ENCODE data around the gene SPAAR. TPM values are rescaled to one million over a fixed set of nuclear protein-coding genes. Genes with fewer than 3 reads are reported as not detected.
A peak's percentile ranks its signal among the peaks of the same experiment; 100 is the strongest.
"Not testable (repeated sequence)": the region's sequence is repeated elsewhere in the genome, so short reads cannot be mapped to it uniquely, and the experiment has no call there.

The SPAAR gene
- total RNA-seq, 2 experiments from 2014 or later: not detected

GRCh38 chr9:35906923-35907699 is 2.2 kb upstream of the SPAAR start:
- no peaks in the 10 kb centered on the region for H3K9me3 Mint-ChIP-seq
- H3K4me1 Mint-ChIP-seq: peaks cover 45% of the 10 kb centered on the region
- no peak for DNase-seq
- POLR2A ChIA-PET: no interaction called here
- peaks cover 2% of the 10 kb centered on the region for H3K27me3 Mint-ChIP-seq
- H3K36me3 Mint-ChIP-seq (ENCODE audit: low read depth): no peaks in the 10 kb centered on the region
- CTCF ChIA-PET: no interaction called here
- H3K27ac Mint-ChIP-seq: no peak overlapping the region
- no peak overlapping the region for H3K4me3 Mint-ChIP-seq

- Mint-ChIP-seq H3K9me3 (no peaks in the 10 kb centered on the region), H3K27ac (no peak overlapping the region), H3K36me3 (ENCODE audit: low read depth) (no peaks in the 10 kb centered on the region), H3K27me3 (peaks cover under 1% of the 10 kb centered on the region), H3K4me3 (no peak overlapping the region), H3K4me1 (peaks cover 45% of the 10 kb centered on the region)
- CTCF ChIA-PET: no interaction called here
- POLR2A ChIA-PET: no interaction called here
- no peak for DNase-seq
Observed at GRCh38 chr9:35907711-35908503, 1.4 kb upstream of the SPAAR start.

GRCh38 chr9:35908504-35909125 is 675 bp upstream of the SPAAR start:
- H3K27ac Mint-ChIP-seq: no peak overlapping the region
- CTCF ChIA-PET: no interaction called here

GRCh38 chr9:35909687-35910612 is 660 bp downstream of the SPAAR start:
- ChIA-PET CTCF (interaction anchor here (0.9 to 1.6 kb wide), 3 partner anchors 24 to 114 kb away, joined by 3 to 4 read pairs (median 3); partner anchors contain the start of gene SPAG8), POLR2A (interaction anchor here (0.8 kb wide), 1 partner anchor 235 kb away, joined by 3 read pairs; no protein-coding TSS in a partner anchor)
- no peak overlapping the region for H3K27ac Mint-ChIP-seq
- no peaks in the 10 kb centered on the region for H3K36me3 Mint-ChIP-seq (ENCODE audit: low read depth)
- H3K4me3 Mint-ChIP-seq: no peak overlapping the region
- peaks cover 43% of the 10 kb centered on the region for H3K4me1 Mint-ChIP-seq
- no peak for DNase-seq
- H3K9me3 Mint-ChIP-seq: no peaks in the 10 kb centered on the region
- H3K27me3 Mint-ChIP-seq: no peaks in the 10 kb centered on the region

More at GRCh38 chr9:35908504-35909125, 675 bp upstream of the SPAAR start:
- DNase-seq: no peak
- Mint-ChIP-seq H3K9me3 (no peaks in the 10 kb centered on the region), H3K4me3 (no peak overlapping the region), H3K4me1 (peaks cover 43% of the 10 kb centered on the region), H3K27me3 (no peaks in the 10 kb centered on the region), H3K36me3 (ENCODE audit: low read depth) (no peaks in the 10 kb centered on the region)
- POLR2A ChIA-PET: no interaction called here

- POLR2A ChIA-PET: interaction anchor here (0.8 to 1.0 kb wide), 2 partner anchors 120 to 234 kb away, joined by 3 read pairs; no protein-coding TSS in a partner anchor
- no peak overlapping the region for H3K4me3 Mint-ChIP-seq
- H3K4me1 Mint-ChIP-seq: peaks cover 43% of the 10 kb centered on the region
- peak; percentile 67 for DNase-seq
- CTCF ChIA-PET: interaction anchor here (0.9 to 1.6 kb wide), 6 partner anchors 8 to 114 kb away, joined by 3 to 5 read pairs (median 4); partner anchors contain the start of gene SPAG8
- H3K9me3 Mint-ChIP-seq: no peaks in the 10 kb centered on the region
- peak overlapping the region; percentile 81 for H3K27ac Mint-ChIP-seq
- H3K27me3 Mint-ChIP-seq: no peaks in the 10 kb centered on the region
- H3K36me3 Mint-ChIP-seq (ENCODE audit: low read depth): no peaks in the 10 kb centered on the region
Observed at GRCh38 chr9:35910613-35911359, 1.5 kb downstream of the SPAAR start.

GRCh38 chr9:35911690-35912089 is 2.4 kb downstream of the SPAAR start:
- ChIA-PET CTCF (interaction anchor here (0.6 to 1.6 kb wide), 7 partner anchors 9 to 122 kb away, joined by 3 to 6 read pairs (median 4); partner anchors contain the start of gene SPAG8), POLR2A (interaction anchor here (1.0 kb wide), 1 partner anchor 121 kb away, joined by 3 read pairs; no protein-coding TSS in a partner anchor)
- H3K36me3 Mint-ChIP-seq (ENCODE audit: low read depth): no peaks in the 10 kb centered on the region
- no peak overlapping the region for H3K27ac Mint-ChIP-seq
- DNase-seq: no peak
- H3K9me3 Mint-ChIP-seq: no peaks in the 10 kb centered on the region
- H3K4me1 Mint-ChIP-seq: peaks cover 43% of the 10 kb centered on the region
- H3K27me3 Mint-ChIP-seq: no peaks in the 10 kb centered on the region
- H3K4me3 Mint-ChIP-seq: no peak overlapping the region

GRCh38 chr9:35912791-35913400 is 3.6 kb downstream of the SPAAR start:
- DNase-seq: no peak
- POLR2A ChIA-PET: no interaction called here
- H3K36me3 Mint-ChIP-seq (ENCODE audit: low read depth): no peaks in the 10 kb centered on the region
- no peak overlapping the region for H3K27ac Mint-ChIP-seq
- no peak overlapping the region for H3K4me3 Mint-ChIP-seq
- H3K4me1 Mint-ChIP-seq: peaks cover 36% of the 10 kb centered on the region
- CTCF ChIA-PET: interaction anchor here (0.6 to 1.0 kb wide), 2 partner anchors 11 to 30 kb away, joined by 3 read pairs; no protein-coding TSS in a partner anchor
- H3K9me3 Mint-ChIP-seq: no peaks in the 10 kb centered on the region
- H3K27me3 Mint-ChIP-seq: no peaks in the 10 kb centered on the region

GRCh38 chr9:35913429-35913828 is 4.1 kb downstream of the SPAAR start:
- H3K4me3 Mint-ChIP-seq; POLR2A ChIA-PET; H3K9me3 Mint-ChIP-seq; H3K36me3 Mint-ChIP-seq (ENCODE audit: low read depth); H3K27ac Mint-ChIP-seq; H3K27me3 Mint-ChIP-seq; DNase-seq: not testable (repeated sequence)
- CTCF ChIA-PET: interaction anchor here (0.6 to 1.0 kb wide), 2 partner anchors 12 to 29 kb away, joined by 3 read pairs; no protein-coding TSS in a partner anchor
- peaks cover 31% of the 10 kb centered on the region for H3K4me1 Mint-ChIP-seq

- Mint-ChIP-seq H3K4me1 (peaks cover 23% of the 10 kb centered on the region), H3K9me3 (no peaks in the 10 kb centered on the region), H3K36me3 (ENCODE audit: low read depth) (no peaks in the 10 kb centered on the region), H3K4me3 (no peak overlapping the region), H3K27ac (no peak overlapping the region), H3K27me3 (no peaks in the 10 kb centered on the region)
- DNase-seq: peak; percentile 33
- POLR2A ChIA-PET: no interaction called here
- CTCF ChIA-PET: interaction anchor here (1.1 kb wide), 1 partner anchor 32 kb away, joined by 3 read pairs; no protein-coding TSS in a partner anchor
Observed at GRCh38 chr9:35914301-35914807, 5.1 kb downstream of the SPAAR start.

- peaks cover 12% of the 10 kb centered on the region for H3K4me1 Mint-ChIP-seq
- no peak overlapping the region for H3K27ac Mint-ChIP-seq
- H3K9me3 Mint-ChIP-seq: no peaks in the 10 kb centered on the region
- CTCF ChIA-PET: interaction anchor here (1.5 kb wide), 1 partner anchor 93 kb away, joined by 3 read pairs; no protein-coding TSS in a partner anchor
- no peak overlapping the region for H3K4me3 Mint-ChIP-seq
- H3K27me3 Mint-ChIP-seq: no peaks in the 10 kb centered on the region
- no peaks in the 10 kb centered on the region for H3K36me3 Mint-ChIP-seq (ENCODE audit: low read depth)
- DNase-seq: no peak
- POLR2A ChIA-PET: no interaction called here
Observed at GRCh38 chr9:35915681-35916294, 6.5 kb downstream of the SPAAR start.

GRCh38 chr9:35917261-35917660 is 8.0 kb downstream of the SPAAR start:
- CTCF ChIA-PET: interaction anchor here (0.6 kb wide), 1 partner anchor 300 kb away, joined by 3 read pairs; no protein-coding TSS in a partner anchor
- no peak for DNase-seq
- POLR2A ChIA-PET: no interaction called here
- Mint-ChIP-seq H3K27me3 (no peaks in the 10 kb centered on the region), H3K4me3 (no peak overlapping the region), H3K9me3 (no peaks in the 10 kb centered on the region), H3K36me3 (ENCODE audit: low read depth) (no peaks in the 10 kb centered on the region), H3K4me1 (no peaks in the 10 kb centered on the region), H3K27ac (no peak overlapping the region)

Measured in activated CD4-positive, alpha-beta memory T cell treated with anti-CD3 and anti-CD28 coated beads, Interleukin-2, amount 10 ng/mL, durations not matched to agents 7 days and 5 days (primary cell).